Measurements from ENCODE around the gene VDAC1. TPM values are rescaled to one million over a fixed set of nuclear protein-coding genes. Genes with fewer than 3 reads are reported as not detected.
"Not testable (repeated sequence)": the region's sequence is repeated elsewhere in the genome, so short reads cannot be mapped to it uniquely, and the experiment has no call there.

The VDAC1 gene
- total RNA-seq, 8 experiments from 2014 or later, result 157 to 304 (median 187) TPM

- Histone ChIP-seq H3K4me1 (replicated peaks in 1 of 2) (peaks cover 18 to 21% of the 10 kb centered on the region in 2 donors), H3K4me3 (no peak overlapping the region), H3K27ac (no peak overlapping the region)
- in situ Hi-C loops (cut with MboI; ENCODE audit: low pct_unique_long_range_greater_than_20kb in 2 of 9, low sequenced_read_pairs in 9 of 9, unreplicated experiment in 9 of 9), result loop anchor here in 1 of 9 experiments (25.0 kb wide), 1 partner anchor 879 kb away; no protein-coding TSS in a partner anchor
- 85 to 100% (median 96%) methylated on average over 2 to 5 of the region's 5 CpGs; no CpG with 5 or more reads in 1 of the 10 experiments for WGBS, 10 experiments
- ATAC-seq (replicated peaks in 6 of 8), result no peak
These were observed 13.4 kb downstream of the VDAC1 start for GRCh38 chr5:133991171-133991910.

GRCh38 chr5:133990396-133990795 is 14.4 kb downstream of the VDAC1 start:
- 73 to 94% (median 84%) methylated on average over 1 to 5 of the region's 6 CpGs; no CpG with 5 or more reads in 6 of the 10 experiments for WGBS, 10 experiments
- no peak overlapping the region for H3K27ac ChIP-seq
- H3K4me3 ChIP-seq, result no peak overlapping the region
- ATAC-seq (replicated peaks in 6 of 8), result no peak
- peaks cover 9 to 12% of the 10 kb centered on the region in 2 donors for H3K4me1 ChIP-seq (replicated peaks in 1 of 2)
- in situ Hi-C loops (cut with MboI; ENCODE audit: low pct_unique_long_range_greater_than_20kb in 2 of 9, low sequenced_read_pairs in 9 of 9, unreplicated experiment in 9 of 9), result loop anchor here in 1 of 9 experiments (25.0 kb wide), 1 partner anchor 878 kb away; no protein-coding TSS in a partner anchor

- Histone ChIP-seq H3K4me1 (replicated peaks in 1 of 2) (no peaks in the 10 kb centered on the region), H3K4me3 (no peak overlapping the region), H3K27ac (no peak overlapping the region)
- in situ Hi-C loops (cut with MboI; ENCODE audit: low pct_unique_long_range_greater_than_20kb in 2 of 9, low sequenced_read_pairs in 9 of 9, unreplicated experiment in 9 of 9), result loop anchor here in 1 of 9 experiments (25.0 kb wide), 1 partner anchor 873 kb away; no protein-coding TSS in a partner anchor
- no peak for ATAC-seq (replicated peaks in 6 of 8)
- 93 to 100% (median 100%) methylated on average over 1 to 2 of the region's 3 CpGs; no CpG with 5 or more reads in 4 of the 10 experiments for WGBS, 10 experiments
These were observed 19.1 kb downstream of the VDAC1 start for GRCh38 chr5:133985540-133986180.

GRCh38 chr5:133983674-133984073 is 21.1 kb downstream of the VDAC1 start:
- in situ Hi-C loops (cut with MboI; ENCODE audit: low pct_unique_long_range_greater_than_20kb in 2 of 9, low sequenced_read_pairs in 9 of 9, unreplicated experiment in 9 of 9), result loop anchor here in 1 of 9 experiments (25.0 kb wide), 1 partner anchor 871 kb away; no protein-coding TSS in a partner anchor
- 59 to 100% (median 78%) methylated on average over 1 to 4 of the region's 5 CpGs for WGBS, 10 experiments
- H3K4me3 ChIP-seq, result no peak overlapping the region
- ATAC-seq (replicated peaks in 6 of 8), result peak in 5 of 8 experiments; percentile 24 to 60 (median 33)
- H3K4me1 ChIP-seq (replicated peaks in 1 of 2), result no peaks in the 10 kb centered on the region
- H3K27ac ChIP-seq, result no peak overlapping the region

- 22 to 100% (median 83%) methylated on average over 1 of the region's 1 CpG; no CpG with 5 or more reads in 3 of the 10 experiments for WGBS, 10 experiments
- Histone ChIP-seq H3K4me1 (replicated peaks in 1 of 2) (no peaks in the 10 kb centered on the region), H3K4me3 (no peak overlapping the region), H3K27ac (no peak overlapping the region)
- ATAC-seq (replicated peaks in 6 of 8), result peak in 1 of 8 experiments; percentile 49
- in situ Hi-C loops (cut with MboI; ENCODE audit: low pct_unique_long_range_greater_than_20kb in 2 of 9, low sequenced_read_pairs in 9 of 9, unreplicated experiment in 9 of 9), result loop anchor here in 1 of 9 experiments (25.0 kb wide), 1 partner anchor 869 kb away; no protein-coding TSS in a partner anchor
These were observed 23.1 kb downstream of the VDAC1 start for GRCh38 chr5:133981714-133982113.

- no peak overlapping the region for H3K4me3 ChIP-seq
- H3K4me1 ChIP-seq (replicated peaks in 1 of 2), result no peaks in the 10 kb centered on the region
- WGBS, 10 experiments, result 58 to 100% (median 96%) methylated on average over 1 to 4 of the region's 7 CpGs; no CpG with 5 or more reads in 4 of the 10 experiments
- in situ Hi-C loops (cut with MboI; ENCODE audit: low pct_unique_long_range_greater_than_20kb in 2 of 9, low sequenced_read_pairs in 9 of 9, unreplicated experiment in 9 of 9), result loop anchor here in 1 of 9 experiments (25.0 kb wide), 1 partner anchor 868 kb away; no protein-coding TSS in a partner anchor
- no peak for ATAC-seq (replicated peaks in 6 of 8)
- no peak overlapping the region for H3K27ac ChIP-seq
These were observed 24.1 kb downstream of the VDAC1 start for GRCh38 chr5:133980652-133981051.

GRCh38 chr5:133978943-133979342 is 25.8 kb downstream of the VDAC1 start:
- Histone ChIP-seq H3K4me1 (replicated peaks in 1 of 2) (no peaks in the 10 kb centered on the region), H3K27ac (no peak overlapping the region), H3K4me3 (no peak overlapping the region)
- in situ Hi-C loops (cut with MboI; ENCODE audit: low pct_unique_long_range_greater_than_20kb in 2 of 9, low sequenced_read_pairs in 9 of 9, unreplicated experiment in 9 of 9), result loop anchor here in 1 of 9 experiments (25.0 kb wide), 1 partner anchor 867 kb away; no protein-coding TSS in a partner anchor
- 33 to 100% (median 86%) methylated on average over 1 to 2 of the region's 3 CpGs; no CpG with 5 or more reads in 1 of the 10 experiments for WGBS, 10 experiments
- no peak for ATAC-seq (replicated peaks in 6 of 8)

- H3K4me1 ChIP-seq (replicated peaks in 1 of 2), result no peaks in the 10 kb centered on the region
- WGBS, 10 experiments, result 25 to 100% (median 100%) methylated on average over 1 of the region's 1 CpG; no CpG with 5 or more reads in 2 of the 10 experiments
- no peak overlapping the region for H3K4me3 ChIP-seq
- peak in 3 of 8 experiments; percentile 13 to 37 (median 16) for ATAC-seq (replicated peaks in 6 of 8)
- in situ Hi-C loops (cut with MboI; ENCODE audit: low pct_unique_long_range_greater_than_20kb in 2 of 9, low sequenced_read_pairs in 9 of 9, unreplicated experiment in 9 of 9), result loop anchor here in 1 of 9 experiments (25.0 kb wide), 1 partner anchor 866 kb away; no protein-coding TSS in a partner anchor
- no peak overlapping the region for H3K27ac ChIP-seq
These were observed 26.9 kb downstream of the VDAC1 start for GRCh38 chr5:133977858-133978257.

- WGBS, 10 experiments, result 0 to 100% (median 67%) methylated on average over 1 to 5 of the region's 5 CpGs; no CpG with 5 or more reads in 2 of the 10 experiments
- Histone ChIP-seq H3K4me1 (replicated peaks in 1 of 2) (no peaks in the 10 kb centered on the region), H3K4me3 (no peak overlapping the region), H3K27ac (no peak overlapping the region)
- peak in 7 of 8 experiments; percentile 14 to 76 (median 34) for ATAC-seq (replicated peaks in 6 of 8)
- in situ Hi-C loops (cut with MboI; ENCODE audit: low pct_unique_long_range_greater_than_20kb in 2 of 9, low sequenced_read_pairs in 9 of 9, unreplicated experiment in 9 of 9), result loop anchor here in 1 of 9 experiments (25.0 kb wide), 1 partner anchor 865 kb away; no protein-coding TSS in a partner anchor
These were observed 27.5 kb downstream of the VDAC1 start for GRCh38 chr5:133977161-133977787.

GRCh38 chr5:133975546-133975945 is 29.2 kb downstream of the VDAC1 start:
- not testable (repeated sequence) for H3K4me3 ChIP-seq; H3K4me1 ChIP-seq (replicated peaks in 1 of 2); ATAC-seq (replicated peaks in 6 of 8); H3K27ac ChIP-seq
- in situ Hi-C loops (cut with MboI; ENCODE audit: low pct_unique_long_range_greater_than_20kb in 2 of 9, low sequenced_read_pairs in 9 of 9, unreplicated experiment in 9 of 9), result loop anchor here in 1 of 9 experiments (25.0 kb wide), 1 partner anchor 863 kb away; no protein-coding TSS in a partner anchor
- WGBS, 10 experiments, result 80 to 100% (median 95%) methylated on average over 1 to 11 of the region's 16 CpGs; no CpG with 5 or more reads in 1 of the 10 experiments

- ATAC-seq (replicated peaks in 6 of 8), result no peak
- no peak overlapping the region for H3K27ac ChIP-seq
- WGBS, 10 experiments, result 67 to 100% (median 99%) methylated on average over 2 to 6 of the region's 6 CpGs; no CpG with 5 or more reads in 2 of the 10 experiments
- in situ Hi-C loops (cut with MboI; ENCODE audit: low pct_unique_long_range_greater_than_20kb in 2 of 9, low sequenced_read_pairs in 9 of 9, unreplicated experiment in 9 of 9), result no loop called here
- peaks cover 2 to 5% of the 10 kb centered on the region in 2 donors for H3K4me1 ChIP-seq (replicated peaks in 1 of 2)
- no peak overlapping the region for H3K4me3 ChIP-seq
These were observed 30.6 kb downstream of the VDAC1 start for GRCh38 chr5:133974142-133974541.

GRCh38 chr5:133970325-133970909 is 34.4 kb downstream of the VDAC1 start:
- no peak overlapping the region for H3K27ac ChIP-seq
- peaks cover 6 to 17% of the 10 kb centered on the region in 2 donors for H3K4me1 ChIP-seq (replicated peaks in 1 of 2)
- no peak overlapping the region for H3K4me3 ChIP-seq
- no peak for ATAC-seq (replicated peaks in 6 of 8)
- in situ Hi-C loops (cut with MboI; ENCODE audit: low pct_unique_long_range_greater_than_20kb in 2 of 9, low sequenced_read_pairs in 9 of 9, unreplicated experiment in 9 of 9), result no loop called here
- 80 to 100% (median 93%) methylated on average over 1 to 2 of the region's 2 CpGs; no CpG with 5 or more reads in 3 of the 10 experiments for WGBS, 10 experiments
